ENCODE results near the gene DIP2A.
"Not testable (repeated sequence)": the region's sequence is repeated elsewhere in the genome, so short reads cannot be mapped to it uniquely, and the experiment has no call there.

DIP2A gene

DNA sequence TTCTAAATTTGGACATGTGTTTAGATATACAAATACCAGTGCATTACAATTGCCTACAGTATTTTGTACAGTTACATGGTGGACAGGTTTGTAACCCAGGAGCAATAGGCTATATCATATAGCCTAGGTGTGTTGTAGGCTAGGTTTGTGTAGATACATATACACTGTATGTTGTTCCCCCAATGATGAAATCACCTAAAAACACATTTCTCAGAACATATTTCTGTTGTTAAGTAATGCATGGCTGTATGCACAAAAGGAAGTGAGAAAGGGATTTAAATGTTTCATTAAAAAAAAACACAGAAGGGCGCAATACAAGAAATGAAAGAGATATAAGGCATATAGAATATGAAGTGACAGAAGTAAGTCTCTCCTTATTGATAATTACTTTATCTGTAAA lies 114.2 kb downstream of the DIP2A start:
- Histone ChIP-seq H3K27me3 (ENCODE audit: control insufficient read depth in 1 of 2, insufficient read depth in 2 of 2, low read length in 2 of 2) (no peaks in the 10 kb centered on the region), H3K4me3 (ENCODE audit: low read depth in 1 of 2, low read length in 2 of 2) (no peak overlapping the region), H3K9me3 (ENCODE audit: control insufficient read depth in 1 of 2, low read length in 2 of 2) (no peaks in the 10 kb centered on the region), H3K4me1 (ENCODE audit: control insufficient read depth in 1 of 2, insufficient read depth in 2 of 2, low read length in 2 of 2) (no peaks in the 10 kb centered on the region), H3K36me3 (ENCODE audit: control insufficient read depth in 1 of 2, insufficient read depth in 2 of 2, low read length in 2 of 2) (peaks cover 12 to 20% of the 10 kb centered on the region in 2 donors), H3K9ac (ENCODE audit: low read depth in 1 of 2, low read length in 2 of 2) (no peak overlapping the region), H3K27ac (ENCODE audit: low read depth, low read length) (no peak overlapping the region)

DNA sequence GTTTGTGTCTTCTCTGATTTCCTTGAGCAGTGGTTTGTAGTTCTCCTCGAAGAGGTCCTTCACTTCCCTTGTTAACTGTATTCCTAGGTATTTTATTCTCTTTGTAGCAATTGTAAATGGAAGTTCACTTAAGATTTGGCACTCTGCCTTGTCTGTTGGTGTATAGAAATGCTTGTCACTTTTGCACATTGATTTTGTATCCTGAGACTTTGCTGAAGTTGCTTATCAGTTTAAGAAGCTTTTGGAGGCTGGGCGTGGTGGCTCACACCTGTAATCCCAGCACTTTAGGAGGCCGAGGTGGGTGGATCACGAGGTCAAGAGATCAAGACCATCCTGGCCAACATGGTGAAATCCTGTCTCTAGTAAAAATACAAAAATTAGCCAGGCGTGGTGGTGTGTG lies 119.1 kb downstream of the DIP2A start:
- not testable (repeated sequence) for H3K4me3 ChIP-seq (ENCODE audit: low read depth in 1 of 2, low read length in 2 of 2); H3K36me3 ChIP-seq (ENCODE audit: control insufficient read depth in 1 of 2, insufficient read depth in 2 of 2, low read length in 2 of 2); H3K27ac ChIP-seq (ENCODE audit: low read depth, low read length); H3K9ac ChIP-seq (ENCODE audit: low read depth in 1 of 2, low read length in 2 of 2); H3K4me1 ChIP-seq (ENCODE audit: control insufficient read depth in 1 of 2, insufficient read depth in 2 of 2, low read length in 2 of 2); H3K27me3 ChIP-seq (ENCODE audit: control insufficient read depth in 1 of 2, insufficient read depth in 2 of 2, low read length in 2 of 2)
- peaks cover 5 to 17% of the 10 kb centered on the region in 2 donors for H3K9me3 ChIP-seq (ENCODE audit: control insufficient read depth in 1 of 2, low read length in 2 of 2)

DNA sequence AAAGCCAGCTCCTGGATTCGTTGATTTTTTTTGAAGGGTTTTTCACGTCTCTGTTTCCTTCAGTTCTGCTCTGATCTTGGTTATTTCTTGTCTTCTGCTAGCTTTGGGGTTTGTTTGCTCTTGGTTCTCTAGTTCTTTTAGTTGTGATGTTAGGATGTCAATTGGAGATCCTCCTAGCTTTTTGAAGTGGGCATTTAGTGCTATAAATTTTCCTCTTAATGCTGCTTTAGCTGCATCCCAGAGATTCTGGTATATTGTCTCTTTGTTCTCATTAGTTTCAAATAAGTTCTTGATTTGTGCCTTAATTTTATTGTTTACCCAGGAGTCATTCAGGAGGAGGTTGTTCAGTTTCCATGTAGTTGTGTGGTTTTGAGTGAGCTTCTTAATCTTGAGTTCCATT lies 120.7 kb downstream of the DIP2A start:
- not testable (repeated sequence) for H3K4me3 ChIP-seq (ENCODE audit: low read depth in 1 of 2, low read length in 2 of 2); H3K27ac ChIP-seq (ENCODE audit: low read depth, low read length); H3K36me3 ChIP-seq (ENCODE audit: control insufficient read depth in 1 of 2, insufficient read depth in 2 of 2, low read length in 2 of 2); H3K27me3 ChIP-seq (ENCODE audit: control insufficient read depth in 1 of 2, insufficient read depth in 2 of 2, low read length in 2 of 2); H3K9ac ChIP-seq (ENCODE audit: low read depth in 1 of 2, low read length in 2 of 2); H3K4me1 ChIP-seq (ENCODE audit: control insufficient read depth in 1 of 2, insufficient read depth in 2 of 2, low read length in 2 of 2)
- H3K9me3 ChIP-seq (ENCODE audit: control insufficient read depth in 1 of 2, low read length in 2 of 2): peaks cover 5 to 17% of the 10 kb centered on the region in 2 donors

DNA sequence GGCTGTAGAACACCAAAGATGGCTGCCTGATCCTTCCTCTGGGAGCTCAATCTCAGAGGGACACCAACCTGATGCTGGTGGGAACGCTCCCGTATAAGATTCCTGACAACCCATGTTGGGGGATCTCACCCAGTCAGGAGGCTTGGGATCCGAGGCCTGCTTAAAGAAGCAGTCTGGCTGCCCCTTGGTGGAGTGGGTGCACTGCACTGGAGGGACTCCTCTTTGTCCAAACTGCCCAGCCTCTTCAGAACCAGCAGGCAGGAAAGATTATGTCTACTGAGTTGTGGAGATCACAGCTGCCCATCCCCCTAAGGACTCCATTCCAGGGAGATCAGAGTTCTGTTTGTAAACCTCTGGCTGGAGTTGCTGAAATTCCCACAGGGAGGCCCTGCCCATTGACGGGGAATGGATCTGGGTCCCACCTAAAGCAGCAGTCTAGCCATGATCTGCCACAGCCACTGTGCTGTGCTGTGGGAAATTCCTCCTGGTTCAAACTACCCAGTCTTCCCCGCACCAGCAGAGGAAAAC lies 123.2 kb downstream of the DIP2A start:
- H3K9ac ChIP-seq (ENCODE audit: low read depth in 1 of 2, low read length in 2 of 2): no peak overlapping the region
- H3K4me1 ChIP-seq (ENCODE audit: control insufficient read depth in 1 of 2, insufficient read depth in 2 of 2, low read length in 2 of 2): no peaks in the 10 kb centered on the region
- no peak overlapping the region for H3K27ac ChIP-seq (ENCODE audit: low read depth, low read length)
- peaks cover 6 to 7% of the 10 kb centered on the region in 2 donors for H3K36me3 ChIP-seq (ENCODE audit: control insufficient read depth in 1 of 2, insufficient read depth in 2 of 2, low read length in 2 of 2)
- peaks cover 5 to 17% of the 10 kb centered on the region in 2 donors for H3K9me3 ChIP-seq (ENCODE audit: control insufficient read depth in 1 of 2, low read length in 2 of 2)
- H3K4me3 ChIP-seq (ENCODE audit: low read depth in 1 of 2, low read length in 2 of 2): no peak overlapping the region
- no peaks in the 10 kb centered on the region for H3K27me3 ChIP-seq (ENCODE audit: control insufficient read depth in 1 of 2, insufficient read depth in 2 of 2, low read length in 2 of 2)

DNA sequence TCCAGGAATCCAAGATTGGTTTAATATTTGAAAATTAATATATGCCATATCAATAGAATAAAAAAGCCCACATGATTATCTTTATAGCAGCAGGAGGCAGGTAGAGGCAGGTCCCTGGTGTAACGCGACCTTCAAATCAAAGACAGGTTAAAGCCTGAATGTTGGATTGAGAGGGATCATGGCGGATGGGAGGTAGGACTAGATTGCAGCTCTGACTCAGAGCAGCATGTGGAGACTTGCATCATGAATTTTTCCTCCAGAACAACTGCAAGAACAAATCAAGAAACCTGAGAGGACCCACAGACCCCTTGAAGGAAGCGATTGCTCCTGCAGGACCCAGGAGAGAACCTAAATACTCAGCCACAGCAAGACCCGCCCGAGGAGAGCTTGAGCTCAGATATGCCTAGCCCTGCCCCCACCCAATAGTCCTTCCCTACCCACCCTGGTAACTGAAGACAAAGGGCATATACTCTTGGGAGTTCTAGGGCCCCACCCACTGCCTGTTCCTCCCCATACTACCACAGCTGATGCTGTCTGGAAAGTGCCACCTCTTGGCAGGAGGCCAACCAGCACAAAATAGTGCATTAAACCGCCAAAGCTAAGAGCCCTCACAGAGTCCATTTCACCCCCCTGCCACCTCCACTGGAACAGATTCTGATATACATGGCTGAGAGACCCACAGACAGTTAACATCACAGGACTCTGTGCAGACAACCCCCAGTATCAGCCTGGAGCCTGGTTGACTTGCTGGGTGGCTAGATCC lies 126.7 kb downstream of the DIP2A start:
- no peak overlapping the region for H3K4me3 ChIP-seq (ENCODE audit: low read depth in 1 of 2, low read length in 2 of 2)
- no peak overlapping the region for H3K27ac ChIP-seq (ENCODE audit: low read depth, low read length)
- peaks cover 5 to 13% of the 10 kb centered on the region in 2 donors for H3K9me3 ChIP-seq (ENCODE audit: control insufficient read depth in 1 of 2, low read length in 2 of 2)
- H3K4me1 ChIP-seq (ENCODE audit: control insufficient read depth in 1 of 2, insufficient read depth in 2 of 2, low read length in 2 of 2): no peaks in the 10 kb centered on the region
- no peaks in the 10 kb centered on the region for H3K27me3 ChIP-seq (ENCODE audit: control insufficient read depth in 1 of 2, insufficient read depth in 2 of 2, low read length in 2 of 2)
- peaks cover 6 to 7% of the 10 kb centered on the region in 2 donors for H3K36me3 ChIP-seq (ENCODE audit: control insufficient read depth in 1 of 2, insufficient read depth in 2 of 2, low read length in 2 of 2)
- no peak overlapping the region for H3K9ac ChIP-seq (ENCODE audit: low read depth in 1 of 2, low read length in 2 of 2)

DNA sequence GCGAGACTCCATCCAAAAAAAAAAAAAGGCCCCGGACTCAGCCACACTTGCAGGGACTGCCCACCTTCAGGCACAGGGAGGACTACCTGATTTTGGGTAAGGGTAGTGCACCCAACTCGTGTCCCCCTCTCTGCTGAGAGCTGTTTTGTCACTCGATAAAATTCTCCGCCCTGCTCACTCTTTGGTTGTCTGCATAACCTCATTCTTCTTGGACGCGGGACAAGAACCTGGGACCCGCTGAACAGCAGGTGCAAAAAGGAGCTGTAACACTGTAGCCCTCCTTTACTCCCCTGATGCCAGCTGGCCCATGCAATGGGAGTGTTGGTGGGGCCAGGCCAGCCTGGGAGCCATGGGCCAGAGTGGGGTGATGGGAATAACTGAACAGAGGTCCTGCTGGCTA lies 135.6 kb downstream of the DIP2A start:
- H3K9ac ChIP-seq (ENCODE audit: low read depth in 1 of 2, low read length in 2 of 2): no peak overlapping the region
- H3K9me3 ChIP-seq (ENCODE audit: control insufficient read depth in 1 of 2, low read length in 2 of 2): peaks cover 0 to 13% of the 10 kb centered on the region in 2 donors
- H3K4me1 ChIP-seq (ENCODE audit: control insufficient read depth in 1 of 2, insufficient read depth in 2 of 2, low read length in 2 of 2): no peaks in the 10 kb centered on the region
- no peak overlapping the region for H3K4me3 ChIP-seq (ENCODE audit: low read depth in 1 of 2, low read length in 2 of 2)
- H3K36me3 ChIP-seq (ENCODE audit: control insufficient read depth in 1 of 2, insufficient read depth in 2 of 2, low read length in 2 of 2): no peaks in the 10 kb centered on the region
- no peaks in the 10 kb centered on the region for H3K27me3 ChIP-seq (ENCODE audit: control insufficient read depth in 1 of 2, insufficient read depth in 2 of 2, low read length in 2 of 2)
- no peak overlapping the region for H3K27ac ChIP-seq (ENCODE audit: low read depth, low read length)

DNA sequence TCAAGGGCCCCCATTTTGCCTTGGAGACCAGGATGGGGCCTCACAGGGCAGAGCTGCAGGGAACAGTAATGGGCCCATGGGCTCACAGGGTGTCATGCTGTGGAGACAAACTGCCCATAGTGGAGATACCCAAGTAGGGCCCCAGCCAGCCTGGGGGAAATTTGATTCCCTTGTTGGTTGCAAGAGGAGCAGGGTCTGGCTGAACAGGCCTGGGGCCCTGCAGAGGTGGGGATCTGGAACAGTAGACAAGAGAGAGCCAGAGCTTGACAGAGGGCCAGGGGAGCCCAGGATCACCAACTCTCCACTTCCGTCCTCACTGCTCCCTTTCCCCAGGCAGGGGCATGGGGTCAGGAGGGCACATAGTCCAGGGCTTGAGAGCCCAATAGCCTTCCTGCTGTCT lies 137.5 kb downstream of the DIP2A start:
- H3K4me1 ChIP-seq (ENCODE audit: control insufficient read depth in 1 of 2, insufficient read depth in 2 of 2, low read length in 2 of 2): no peaks in the 10 kb centered on the region

DNA sequence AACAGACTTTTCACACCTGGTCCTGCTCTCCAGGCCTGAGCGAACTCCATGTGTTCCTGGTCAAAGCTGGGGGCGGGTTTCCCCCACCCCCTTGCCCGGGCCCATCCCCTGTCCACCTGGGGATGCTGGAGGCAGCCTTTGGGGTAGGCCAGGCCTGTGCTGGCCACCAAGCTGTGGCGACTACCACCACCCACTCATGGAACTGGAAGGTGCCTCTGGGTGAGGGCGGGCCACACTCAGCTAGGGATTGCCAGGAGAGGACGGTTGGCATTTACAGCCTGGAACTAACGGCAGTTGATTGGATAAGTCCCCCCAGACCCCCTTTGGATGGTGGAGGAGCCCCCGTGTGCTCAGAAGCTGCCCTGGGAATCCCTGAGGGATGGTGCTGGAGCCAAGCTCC lies 138.3 kb downstream of the DIP2A start:
- Histone ChIP-seq H3K27ac (ENCODE audit: low read depth, low read length) (no peak overlapping the region), H3K4me1 (ENCODE audit: control insufficient read depth in 1 of 2, insufficient read depth in 2 of 2, low read length in 2 of 2) (no peaks in the 10 kb centered on the region), H3K27me3 (ENCODE audit: control insufficient read depth in 1 of 2, insufficient read depth in 2 of 2, low read length in 2 of 2) (no peaks in the 10 kb centered on the region)

More for the DNA sequence above, 137.5 kb downstream of the DIP2A start:
- Histone ChIP-seq H3K9me3 (ENCODE audit: control insufficient read depth in 1 of 2, low read length in 2 of 2) (peaks cover 0 to 7% of the 10 kb centered on the region in 2 donors), H3K27ac (ENCODE audit: low read depth, low read length) (no peak overlapping the region), H3K9ac (ENCODE audit: low read depth in 1 of 2, low read length in 2 of 2) (no peak overlapping the region), H3K36me3 (ENCODE audit: control insufficient read depth in 1 of 2, insufficient read depth in 2 of 2, low read length in 2 of 2) (no peaks in the 10 kb centered on the region), H3K27me3 (ENCODE audit: control insufficient read depth in 1 of 2, insufficient read depth in 2 of 2, low read length in 2 of 2) (no peaks in the 10 kb centered on the region), H3K4me3 (ENCODE audit: low read depth in 1 of 2, low read length in 2 of 2) (no peak overlapping the region)

DNA sequence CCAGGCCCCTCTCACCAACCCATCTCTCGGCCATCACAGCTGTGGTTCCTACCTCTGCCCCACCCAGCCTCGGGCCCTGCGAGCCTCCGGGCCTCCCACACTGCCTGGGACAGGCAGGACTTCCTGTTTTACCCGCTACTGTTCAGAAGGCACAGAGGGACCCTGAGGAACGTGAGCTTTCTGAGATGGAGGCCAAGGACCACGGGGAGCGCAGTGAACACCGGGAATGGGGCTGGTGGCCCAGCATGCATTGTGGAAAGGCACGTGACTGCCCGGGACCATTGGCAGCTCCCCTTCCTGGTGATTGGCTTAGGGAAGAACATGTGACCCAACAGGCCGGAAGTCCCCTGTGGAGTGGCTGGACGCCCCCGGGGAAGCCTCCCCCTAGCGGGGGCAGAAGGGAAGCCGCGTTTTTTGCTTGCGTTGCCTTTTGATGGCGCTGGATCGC lies 139.2 kb downstream of the DIP2A start:
- H3K27me3 ChIP-seq (ENCODE audit: control insufficient read depth in 1 of 2, insufficient read depth in 2 of 2, low read length in 2 of 2): no peaks in the 10 kb centered on the region
- no peaks in the 10 kb centered on the region for H3K4me1 ChIP-seq (ENCODE audit: control insufficient read depth in 1 of 2, insufficient read depth in 2 of 2, low read length in 2 of 2)
- no peak overlapping the region for H3K27ac ChIP-seq (ENCODE audit: low read depth, low read length)
- peaks cover 0 to 7% of the 10 kb centered on the region in 2 donors for H3K9me3 ChIP-seq (ENCODE audit: control insufficient read depth in 1 of 2, low read length in 2 of 2)
- no peaks in the 10 kb centered on the region for H3K36me3 ChIP-seq (ENCODE audit: control insufficient read depth in 1 of 2, insufficient read depth in 2 of 2, low read length in 2 of 2)
- no peak overlapping the region for H3K4me3 ChIP-seq (ENCODE audit: low read depth in 1 of 2, low read length in 2 of 2)
- H3K9ac ChIP-seq (ENCODE audit: low read depth in 1 of 2, low read length in 2 of 2): no peak overlapping the region

More for the DNA sequence above, 138.3 kb downstream of the DIP2A start:
- Histone ChIP-seq H3K9ac (ENCODE audit: low read depth in 1 of 2, low read length in 2 of 2) (no peak overlapping the region), H3K4me3 (ENCODE audit: low read depth in 1 of 2, low read length in 2 of 2) (no peak overlapping the region), H3K9me3 (ENCODE audit: control insufficient read depth in 1 of 2, low read length in 2 of 2) (peaks cover 0 to 7% of the 10 kb centered on the region in 2 donors), H3K36me3 (ENCODE audit: control insufficient read depth in 1 of 2, insufficient read depth in 2 of 2, low read length in 2 of 2) (no peaks in the 10 kb centered on the region)

DNA sequence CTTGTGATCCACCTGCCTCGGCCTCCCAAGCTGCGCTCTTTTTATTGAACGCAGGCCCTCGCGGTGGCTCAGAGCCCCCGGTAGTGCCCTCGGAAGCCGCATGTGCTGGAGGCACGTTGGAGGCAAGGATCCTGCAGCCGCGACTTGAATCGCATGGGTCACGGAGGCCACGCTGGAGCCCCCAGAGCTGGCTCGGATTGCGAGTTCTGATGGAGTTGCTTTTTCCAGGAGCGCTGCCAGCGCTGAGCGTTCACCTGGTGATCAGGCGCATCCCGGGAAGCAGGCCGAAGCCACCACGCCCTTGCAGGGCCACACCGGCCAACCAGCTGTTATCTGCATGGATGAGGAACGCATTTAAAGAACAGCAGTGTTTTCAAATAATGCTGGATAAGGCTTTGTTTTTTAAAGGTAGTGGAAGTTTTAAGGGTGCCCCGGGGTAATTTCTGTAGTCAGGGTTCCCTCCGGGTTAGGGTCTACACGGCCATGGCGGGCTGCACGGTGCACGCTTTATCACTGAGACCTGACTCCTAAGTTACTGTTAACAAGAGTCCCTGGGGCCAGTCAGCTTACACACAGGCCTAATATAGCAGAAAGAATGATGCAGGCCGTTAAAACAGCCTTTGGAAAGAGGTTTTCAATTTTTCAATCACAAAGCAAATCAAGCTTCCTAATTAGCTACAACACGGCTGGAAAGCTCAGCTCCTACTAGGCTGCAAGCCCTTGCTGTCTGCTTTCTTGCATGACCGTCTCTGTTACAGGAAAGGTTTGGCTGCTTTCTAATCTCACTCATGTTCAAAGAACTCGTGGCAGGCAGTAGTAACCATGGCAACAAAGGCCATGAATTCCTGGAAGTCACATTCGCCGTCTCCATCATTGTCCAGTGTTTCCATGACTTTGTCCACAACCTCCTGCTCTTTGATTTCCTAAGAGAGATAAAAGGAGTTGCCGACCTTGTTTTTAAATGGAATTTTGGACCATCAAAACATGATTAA lies 140.2 kb downstream of the DIP2A start:
- no peak overlapping the region for H3K27ac ChIP-seq (ENCODE audit: low read depth, low read length)
- no peaks in the 10 kb centered on the region for H3K36me3 ChIP-seq (ENCODE audit: control insufficient read depth in 1 of 2, insufficient read depth in 2 of 2, low read length in 2 of 2)

More for the DNA sequence above, 140.2 kb downstream of the DIP2A start:
- Histone ChIP-seq H3K9ac (ENCODE audit: low read depth in 1 of 2, low read length in 2 of 2) (no peak overlapping the region), H3K9me3 (ENCODE audit: control insufficient read depth in 1 of 2, low read length in 2 of 2) (peaks cover 0 to 7% of the 10 kb centered on the region in 2 donors), H3K4me1 (ENCODE audit: control insufficient read depth in 1 of 2, insufficient read depth in 2 of 2, low read length in 2 of 2) (no peaks in the 10 kb centered on the region), H3K27me3 (ENCODE audit: control insufficient read depth in 1 of 2, insufficient read depth in 2 of 2, low read length in 2 of 2) (no peaks in the 10 kb centered on the region), H3K4me3 (ENCODE audit: low read depth in 1 of 2, low read length in 2 of 2) (no peak overlapping the region)
